PFSK-1 (cell line): ENCODE data around the gene APOC4.

ENCODE experiments used
- FOXP2 ChIP-seq: optimal IDR thresholded peaks from 2 replicates; pipeline ENCODE3; 2011; ENCODE audit warnings: borderline replicate concordance, control low read depth, inconsistent platforms; ENCODE audit not compliant: insufficient read depth; ENCODE audit errors: extremely low read length, extremely low read depth
- POLR2AphosphoS5 ChIP-seq: IDR thresholded peaks from 2 replicates; pipeline ENCODE4 v1.6.1; 2012; ENCODE audit warnings: low read depth, mild to moderate bottlenecking, control low read depth, low read length, moderate library complexity
- REST ChIP-seq, 2 experiments: IDR thresholded peaks; 2 replicates each; pipeline versions ENCODE4 v1.6.1 to v1.8.0; 2011 to 2012; ENCODE audit warnings: low read depth in 2 of 2, low read length in 2 of 2, control low read depth in 1 of 2, inconsistent platforms in 1 of 2, mild to moderate bottlenecking in 1 of 2, moderate library complexity in 1 of 2; ENCODE audit not compliant: insufficient read depth in 1 of 2
- SIN3A ChIP-seq: IDR thresholded peaks from 2 replicates; pipeline ENCODE4 v1.6.1; 2012; ENCODE audit warnings: mild to moderate bottlenecking, low read length, moderate library complexity, borderline replicate concordance; ENCODE audit not compliant: insufficient read depth
- TAF1 ChIP-seq: IDR thresholded peaks from 2 replicates; pipeline ENCODE4 v1.6.1; 2012; ENCODE audit warnings: low read length, control low read depth, borderline replicate concordance; ENCODE audit not compliant: insufficient read depth

GRCh38 chr19:44908074-44908835, 33.8 kb upstream of the APOC4 start:
- no peak for TF ChIP-seq REST (IDR thresholded peaks at IDR 0.05; ENCODE audit: insufficient read depth in 1 of 2, low read depth in 2 of 2, low read length in 2 of 2)
- no peak for TF ChIP-seq POLR2AphosphoS5
- TF ChIP-seq SIN3A = no peak
- no peak for TF ChIP-seq FOXP2
- TF ChIP-seq TAF1 = no peak
